Panc1 (cell line): ENCODE measurements around the gene PRKAG2. TPM values are rescaled to one million over a fixed set of nuclear protein-coding genes. Genes with fewer than 3 reads are reported as not detected.

ENCODE experiments used
- ATAC-seq: fragments of 200-7000 bp; cut with Tn5 transposase; 2 replicates; pipeline ENCODE4 v1.9.1; 2020; ENCODE audit warnings: mild to moderate bottlenecking, moderate library complexity
- BruUV-seq: library from RNA; stranded (reverse); fragments of 400-500 nt; replicated peaks from 2 replicates; lab custom pipeline; 2021; lab: Mats Ljungman, UMichigan
- CTCF ChIA-PET: fragments of 300-600 bp; sonication (Branson Sonifier 250); formaldehyde crosslinking; loops from one replicate; lab custom pipeline; 2022; ENCODE audit warnings: antibody characterized with exemption; lab: Charles Lee
- POLR2A ChIA-PET: fragments of 300-600 bp; sonication (Branson Sonifier 250); formaldehyde crosslinking; loops from one replicate; lab custom pipeline; 2022; ENCODE audit warnings: antibody characterized with exemption; lab: Charles Lee
- DNase-seq: peaks from one replicate; pipeline ENCODE4 v3.0.0-alpha.2; 2010; ENCODE audit warnings: low read depth, low spot score
- H3K27ac ChIP-seq: 2 replicates; pipeline ENCODE4 v1.5.1; 2011; ENCODE audit warnings: mild to moderate bottlenecking, low read length, inconsistent platforms
- H3K27me3 ChIP-seq: fragments of 200-500 bp; sonication (Bioruptor generic); 2 replicates; pipeline ENCODE4 v1.6.0; 2014; ENCODE audit warnings: low read length, inconsistent platforms; ENCODE audit not compliant: control insufficient read depth, insufficient read depth
- H3K36me3 ChIP-seq: fragments of 200-500 bp; sonication (Bioruptor generic); 2 replicates; pipeline ENCODE4 v1.5.1; 2014; ENCODE audit warnings: inconsistent platforms, mild to moderate bottlenecking, low read length, moderate library complexity; ENCODE audit not compliant: control insufficient read depth, insufficient read depth
- H3K4me1 ChIP-seq: 2 replicates; pipeline ENCODE4 v1.5.1; 2011; ENCODE audit warnings: inconsistent platforms, mild to moderate bottlenecking, low read length, moderate library complexity; ENCODE audit not compliant: control insufficient read depth, insufficient read depth
- H3K4me3 ChIP-seq, 2 experiments: 2 replicates each; pipeline ENCODE4 v1.5.1; 2011 to 2012; ENCODE audit warnings: low read depth in 2 of 2, low read length in 2 of 2, mild to moderate bottlenecking in 2 of 2, inconsistent platforms in 1 of 2, moderate library complexity in 1 of 2
- H3K9me3 ChIP-seq: fragments of 200-500 bp; sonication (Bioruptor generic); 2 replicates; pipeline ENCODE4 v1.5.1; 2014; ENCODE audit warnings: low read depth, mild to moderate bottlenecking, inconsistent platforms, low read length, moderate library complexity; ENCODE audit not compliant: control insufficient read depth, insufficient read depth
- CTCF ChIP-seq: fragments of 450-650 bp; IDR thresholded peaks from 2 replicates; pipeline ENCODE4 v1.5.1; 2017; ENCODE audit warnings: mild to moderate bottlenecking
- POLR2AphosphoS5 ChIP-seq: IDR thresholded peaks from 2 replicates; pipeline ENCODE4 v1.6.1; 2012; ENCODE audit warnings: mild to moderate bottlenecking, low read depth, low read length, moderate library complexity
- REST ChIP-seq, 2 experiments: IDR thresholded peaks; 2 replicates each; pipeline ENCODE4 v1.6.1; 2011 to 2012; ENCODE audit warnings: low read depth in 2 of 2, control low read depth in 1 of 2, low read length in 1 of 2, mild to moderate bottlenecking in 1 of 2, moderate library complexity in 1 of 2; ENCODE audit not compliant: insufficient read depth in 1 of 2
- SIN3A ChIP-seq: IDR thresholded peaks from 2 replicates; pipeline ENCODE4 v1.6.1; 2012; ENCODE audit warnings: low read depth, mild to moderate bottlenecking, low read length, moderate library complexity, borderline replicate concordance; ENCODE audit not compliant: insufficient read depth
- TCF7L2 ChIP-seq: IDR thresholded peaks from 2 replicates; pipeline ENCODE4 v1.6.1; 2011; ENCODE audit warnings: mild to moderate bottlenecking, low read depth, low read length, inconsistent platforms
- in situ Hi-C: cut with HindIII; loops from 2 replicates; pipeline ENCODE4 v1.10.0; 2016; ENCODE audit warnings: low sequenced_read_pairs, low pct_unique_long_range_greater_than_20kb
- intact Hi-C: fragments of 100-400 bp; cut with micrococcal nuclease; formaldehyde crosslinking; loops from one replicate; pipeline ENCODE4 v1.10.0; 2022; ENCODE audit not compliant: unreplicated experiment
- total RNA-seq: library from RNA; stranded (reverse); gene quantifications from one replicate; pipeline ENCODE4 v1.2.1, GENCODE V29; 2021; ENCODE audit not compliant: unreplicated experiment

PRKAG2 gene
- total RNA-seq, 1 experiment from 2014 or later: 71.6 TPM

- ChIA-PET CTCF (no interaction called here), POLR2A (no interaction called here)
- no peak for DNase-seq
- no peak for TF ChIP-seq REST (IDR thresholded peaks at IDR 0.05; ENCODE audit: insufficient read depth in 1 of 2, low read depth in 2 of 2, low read length in 1 of 2)
- TF ChIP-seq TCF7L2: no peak
- TF ChIP-seq POLR2AphosphoS5: no peak
- TF ChIP-seq SIN3A: no peak
- no peak for TF ChIP-seq CTCF
- Histone ChIP-seq H3K4me1 (peaks cover 45% of the 10 kb centered on the region), H3K36me3 (no peaks in the 10 kb centered on the region), H3K27ac (peak overlapping the region; percentile 34), H3K27me3 (no peaks in the 10 kb centered on the region), H3K9me3 (no peaks in the 10 kb centered on the region), H3K4me3 (no peak overlapping the region)
- 0 out of 2 replicates have a peak, but pooled peaks have one; percentile 13 for ATAC-seq
- in situ Hi-C loops (no loop called here), intact Hi-C loops (no loop called here)
- no TSS peak for BruUV-seq
These were observed 179.4 kb downstream of the PRKAG2 start for GRCh38 chr7:151697515-151697895.

- in situ Hi-C loops: no loop called here
- no peaks in the 10 kb centered on the region for H3K36me3 ChIP-seq
- no peaks in the 10 kb centered on the region for H3K9me3 ChIP-seq
- POLR2A ChIA-PET: no interaction called here
- DNase-seq (no peak), ATAC-seq (peak; percentile 56)
- TF ChIP-seq REST (IDR thresholded peaks at IDR 0.05; ENCODE audit: insufficient read depth in 1 of 2, low read depth in 2 of 2, low read length in 1 of 2) (no peak), SIN3A (no peak), TCF7L2 (no peak), CTCF (peak; percentile 46; the same call in 1 of the 2 replicates)
- BruUV-seq: no TSS peak
- H3K4me1 ChIP-seq: peaks cover 45% of the 10 kb centered on the region
- peak overlapping the region; percentile 71 for H3K27ac ChIP-seq
- no peak overlapping the region for H3K4me3 ChIP-seq
- H3K27me3 ChIP-seq: no peaks in the 10 kb centered on the region
- intact Hi-C loops: no loop called here
- CTCF ChIA-PET: interaction anchor here (0.7 kb wide), 1 partner anchor 63 kb away, joined by 3 read pairs; no protein-coding TSS in a partner anchor
These were observed 180.0 kb downstream of the PRKAG2 start for GRCh38 chr7:151696721-151697514.
